H1 (cell line): ENCODE measurements around the gene DSCAM.

Experiments
- CHD7 ChIP-seq: fragments of 300-600 bp; sonication (generic); IDR thresholded peaks from 2 replicates; pipeline ENCODE4 v1.7.1; 2012; ENCODE audit warnings: low read length, moderate library complexity, mild to moderate bottlenecking, inconsistent platforms; ENCODE audit not compliant: insufficient replicate concordance
- CTCF ChIP-seq, 3 experiments: IDR thresholded peaks; 1 replicate in 2 of 3; 2 replicates in 1 of 3; pipeline versions ENCODE4 v1.5.1 to v1.6.1; 2011; ENCODE audit warnings: low read length in 3 of 3, mild to moderate bottlenecking in 3 of 3, inconsistent platforms in 2 of 3, low read depth in 1 of 3, moderate library complexity in 1 of 3; ENCODE audit not compliant: insufficient read depth in 1 of 3; ENCODE audit errors: control extremely low read depth in 1 of 3
- EZH2 ChIP-seq: fragments of 200-600 bp; sonication (generic); IDR thresholded peaks from 2 replicates; pipeline ENCODE4 v1.7.1; 2012; ENCODE audit warnings: low read depth, mild to moderate bottlenecking, moderate library complexity, low read length, inconsistent platforms; ENCODE audit not compliant: severe bottlenecking
- GABPA ChIP-seq: IDR thresholded peaks from 2 replicates; pipeline ENCODE4 v1.6.1; 2011; ENCODE audit warnings: mild to moderate bottlenecking, low read length, moderate library complexity, borderline replicate concordance; ENCODE audit not compliant: insufficient read depth
- KDM1A ChIP-seq: fragments of 200-600, 300-600 bp; sonication (generic); IDR thresholded peaks from 2 replicates; pipeline ENCODE4 v1.7.1; 2016; ENCODE audit warnings: mild to moderate bottlenecking, low read length, borderline replicate concordance
- KDM4A ChIP-seq: IDR thresholded peaks from one replicate; pipeline ENCODE4 v1.7.1; 2012; ENCODE audit warnings: low read depth, mild to moderate bottlenecking, moderate library complexity, low read length, inconsistent platforms; ENCODE audit not compliant: severe bottlenecking
- POLR2A ChIP-seq, 2 experiments: IDR thresholded peaks; 1 replicate in 1 of 2; 2 replicates in 1 of 2; pipeline ENCODE4 v1.6.1; 2011; ENCODE audit warnings: low read depth in 2 of 2, low read length in 2 of 2, mild to moderate bottlenecking in 2 of 2; ENCODE audit errors: control extremely low read depth in 1 of 2
- POLR2AphosphoS5 ChIP-seq: IDR thresholded peaks from 2 replicates; pipeline ENCODE4 v1.6.1; 2011; ENCODE audit warnings: low read depth, low read length
- SP1 ChIP-seq: IDR thresholded peaks from 2 replicates; pipeline ENCODE4 v1.6.1; 2011; ENCODE audit warnings: low read depth, low read length
- SP4 ChIP-seq: IDR thresholded peaks from 2 replicates; pipeline ENCODE4 v1.6.1; 2012; ENCODE audit warnings: low read length, inconsistent platforms

- TF ChIP-seq CTCF (IDR thresholded peaks at IDR 0.05; ENCODE audit: control extremely low read depth in 1 of 3, insufficient read depth in 1 of 3, low read depth in 1 of 3, low read length in 3 of 3): no peak
- no peak for TF ChIP-seq SP1
- no peak for TF ChIP-seq KDM4A
- TF ChIP-seq CHD7: no peak
- no peak for TF ChIP-seq POLR2A (IDR thresholded peaks at IDR 0.05; ENCODE audit: control extremely low read depth in 1 of 2, low read depth in 2 of 2, low read length in 2 of 2)
- TF ChIP-seq SP4: no peak
- no peak for TF ChIP-seq GABPA
- no peak for TF ChIP-seq KDM1A
- TF ChIP-seq POLR2AphosphoS5: no peak
- no peak for TF ChIP-seq EZH2
Observed at GRCh38 chr21:40047211-40047610, 799.7 kb downstream of the DSCAM start.
